OCI-LY1 (cell line): ENCODE measurements around the gene FAM83C.

Experiments
- H2AFZ ChIP-seq: fragments of 200-600 bp; sonication (generic), shearing (Covaris generic); 2 replicates; pipeline ENCODE4 v1.6.0; 2014; ENCODE audit warnings: antibody characterized with exemption, mild to moderate bottlenecking, low read length
- H3F3A ChIP-seq: fragments of 200-600 bp; sonication (generic), shearing (Covaris generic); 2 replicates; pipeline ENCODE4 v1.6.0; 2014; ENCODE audit warnings: mild to moderate bottlenecking, antibody characterized with exemption, low read length, moderate library complexity; ENCODE audit not compliant: insufficient read depth
- H3K27ac ChIP-seq: fragments of 200-600 bp; sonication (generic); 2 replicates; pipeline ENCODE4 v1.5.1; 2014; ENCODE audit warnings: low read length, mixed run types, mild to moderate bottlenecking, low read depth; ENCODE audit not compliant: poor library complexity, severe bottlenecking
- H3K27me3 ChIP-seq: fragments of 200-600 bp; sonication (generic); 2 replicates; pipeline ENCODE4 v1.6.0; 2014; ENCODE audit warnings: antibody characterized with exemption, mild to moderate bottlenecking, low read length, moderate library complexity; ENCODE audit not compliant: insufficient read depth
- H3K36me3 ChIP-seq: fragments of 200-600 bp; sonication (generic); 2 replicates; pipeline ENCODE4 v1.6.1; 2014; ENCODE audit warnings: mild to moderate bottlenecking, antibody characterized with exemption, low read length, moderate library complexity, mixed read lengths; ENCODE audit not compliant: insufficient read depth
- H3K4me1 ChIP-seq: fragments of 200-600 bp; sonication (generic); 2 replicates; pipeline ENCODE4 v1.5.1; 2014; ENCODE audit warnings: mild to moderate bottlenecking, low read length, moderate library complexity; ENCODE audit not compliant: insufficient read depth, severe bottlenecking
- H3K4me2 ChIP-seq: fragments of 200-600 bp; sonication (generic), shearing (Covaris generic); 2 replicates; pipeline ENCODE4 v1.6.1; 2014; ENCODE audit warnings: low read length
- H3K4me3 ChIP-seq: fragments of 200-600 bp; sonication (generic); 2 replicates; pipeline ENCODE4 v1.5.1; 2014; ENCODE audit warnings: low read length, low read depth, mild to moderate bottlenecking, mixed read lengths; ENCODE audit not compliant: poor library complexity, severe bottlenecking
- H3K79me2 ChIP-seq: fragments of 200-600 bp; shearing (Covaris generic); 2 replicates; pipeline ENCODE4 v1.6.1; 2016; ENCODE audit warnings: mixed run types, low read length, mixed read lengths; ENCODE audit not compliant: insufficient read depth
- H3K9ac ChIP-seq: fragments of 200-600 bp; sonication (generic), shearing (Covaris generic); 2 replicates; pipeline ENCODE4 v1.6.1; 2014; ENCODE audit warnings: mild to moderate bottlenecking, low read length, mixed read lengths
- H3K9me2 ChIP-seq: fragments of 200-600 bp; sonication (generic), shearing (Covaris generic); 2 replicates; pipeline ENCODE4 v1.6.1; 2014; ENCODE audit warnings: low read depth, mild to moderate bottlenecking, low read length, mixed read lengths
- H3K9me3 ChIP-seq: fragments of 200-600 bp; shearing (Covaris generic); 2 replicates; pipeline ENCODE4 v1.6.1; 2014; ENCODE audit warnings: low read length, mixed read lengths
- H4K20me1 ChIP-seq: fragments of 200-600 bp; sonication (generic), shearing (Covaris generic); 2 replicates; pipeline ENCODE4 v1.6.0; 2016; ENCODE audit warnings: mild to moderate bottlenecking, low read length; ENCODE audit not compliant: insufficient read depth
- CTCF ChIP-seq: fragments of 200-600 bp; sonication (generic), shearing (Covaris generic); IDR thresholded peaks from 2 replicates; pipeline ENCODE4 v1.5.1; 2017; ENCODE audit warnings: mild to moderate bottlenecking, antibody characterized with exemption, low read length, moderate library complexity, mixed read lengths
- EZH2 ChIP-seq: fragments of 200-600 bp; sonication (generic), shearing (Covaris generic); IDR thresholded peaks from 2 replicates; pipeline ENCODE4 v1.8.0; 2017; ENCODE audit warnings: borderline replicate concordance, mixed run types, mild to moderate bottlenecking, antibody characterized with exemption, low read length, moderate library complexity, mixed read lengths

FAM83C gene

GRCh38 chr20:35320396-35321126 lies 28.3 kb upstream of the FAM83C start:
- Histone ChIP-seq H3K9me3 (no peaks in the 10 kb centered on the region), H2AFZ (no peak overlapping the region), H3K27ac (no peak overlapping the region), H3F3A (no peaks in the 10 kb centered on the region), H3K79me2 (no peaks in the 10 kb centered on the region), H3K9me2 (no peaks in the 10 kb centered on the region), H3K4me1 (no peaks in the 10 kb centered on the region), H4K20me1 (no peaks in the 10 kb centered on the region), H3K4me3 (no peak overlapping the region), H3K4me2 (no peak overlapping the region), H3K27me3 (no peaks in the 10 kb centered on the region), H3K9ac (no peak overlapping the region), H3K36me3 (peaks cover 4% of the 10 kb centered on the region; the same call in 1 of the 2 replicates)
- TF ChIP-seq CTCF (no peak), EZH2 (no peak)

- no peaks in the 10 kb centered on the region for H3K4me1 ChIP-seq
- no peak overlapping the region for H3K27ac ChIP-seq
- no peaks in the 10 kb centered on the region for H3K27me3 ChIP-seq
- H3K79me2 ChIP-seq: no peaks in the 10 kb centered on the region
- H3K9me3 ChIP-seq: no peaks in the 10 kb centered on the region
- H3K36me3 ChIP-seq: no peaks in the 10 kb centered on the region
- no peak overlapping the region for H3K4me2 ChIP-seq
- H4K20me1 ChIP-seq: no peaks in the 10 kb centered on the region
- no peak overlapping the region for H3K9ac ChIP-seq
- no peak overlapping the region for H2AFZ ChIP-seq
- no peaks in the 10 kb centered on the region for H3K9me2 ChIP-seq
- TF ChIP-seq EZH2: no peak
- TF ChIP-seq CTCF: no peak
- no peaks in the 10 kb centered on the region for H3F3A ChIP-seq
- no peak overlapping the region for H3K4me3 ChIP-seq
Measured at GRCh38 chr20:35319871-35320197, 27.6 kb upstream of the FAM83C start.

GRCh38 chr20:35319192-35319870 lies 27.1 kb upstream of the FAM83C start:
- H3K27me3 ChIP-seq: no peaks in the 10 kb centered on the region
- H3F3A ChIP-seq: no peaks in the 10 kb centered on the region
- no peak overlapping the region for H3K27ac ChIP-seq
- H3K9me2 ChIP-seq: no peaks in the 10 kb centered on the region
- no peaks in the 10 kb centered on the region for H3K4me1 ChIP-seq
- TF ChIP-seq CTCF (no peak), EZH2 (no peak)
- H3K9ac ChIP-seq: no peak overlapping the region
- H3K79me2 ChIP-seq: no peaks in the 10 kb centered on the region
- no peaks in the 10 kb centered on the region for H3K9me3 ChIP-seq
- H3K4me2 ChIP-seq: no peak overlapping the region
- H3K36me3 ChIP-seq: no peaks in the 10 kb centered on the region
- no peak overlapping the region for H2AFZ ChIP-seq
- H4K20me1 ChIP-seq: no peaks in the 10 kb centered on the region
- H3K4me3 ChIP-seq: no peak overlapping the region
